ENCODE results near the gene CST9.

DNA sequence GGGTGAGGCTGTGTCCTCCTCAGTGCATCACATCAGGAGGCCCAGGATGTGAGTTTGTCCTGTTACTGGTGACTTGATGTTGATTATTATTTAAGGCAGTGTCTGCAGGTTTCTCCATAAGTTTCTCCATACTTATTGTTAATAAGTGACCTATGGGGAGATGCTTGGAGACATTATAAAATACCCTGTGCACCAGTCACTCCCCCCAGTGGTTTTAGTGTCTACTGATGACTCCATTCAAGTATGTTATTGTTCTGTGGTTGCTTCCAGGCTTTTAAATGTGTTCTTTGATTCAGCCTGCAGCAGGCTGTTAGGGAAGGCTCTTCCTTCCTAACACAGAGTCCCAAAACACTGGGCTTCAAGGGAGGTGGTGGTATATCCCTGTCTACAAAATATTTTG is 46.7 kb upstream of the CST9 start:
- TF ChIP-seq, protein P1, sequence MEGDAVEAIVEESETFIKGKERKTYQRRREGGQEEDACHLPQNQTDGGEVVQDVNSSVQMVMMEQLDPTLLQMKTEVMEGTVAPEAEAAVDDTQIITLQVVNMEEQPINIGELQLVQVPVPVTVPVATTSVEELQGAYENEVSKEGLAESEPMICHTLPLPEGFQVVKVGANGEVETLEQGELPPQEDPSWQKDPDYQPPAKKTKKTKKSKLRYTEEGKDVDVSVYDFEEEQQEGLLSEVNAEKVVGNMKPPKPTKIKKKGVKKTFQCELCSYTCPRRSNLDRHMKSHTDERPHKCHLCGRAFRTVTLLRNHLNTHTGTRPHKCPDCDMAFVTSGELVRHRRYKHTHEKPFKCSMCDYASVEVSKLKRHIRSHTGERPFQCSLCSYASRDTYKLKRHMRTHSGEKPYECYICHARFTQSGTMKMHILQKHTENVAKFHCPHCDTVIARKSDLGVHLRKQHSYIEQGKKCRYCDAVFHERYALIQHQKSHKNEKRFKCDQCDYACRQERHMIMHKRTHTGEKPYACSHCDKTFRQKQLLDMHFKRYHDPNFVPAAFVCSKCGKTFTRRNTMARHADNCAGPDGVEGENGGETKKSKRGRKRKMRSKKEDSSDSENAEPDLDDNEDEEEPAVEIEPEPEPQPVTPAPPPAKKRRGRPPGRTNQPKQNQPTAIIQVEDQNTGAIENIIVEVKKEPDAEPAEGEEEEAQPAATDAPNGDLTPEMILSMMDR (IDR thresholded peaks at IDR 0.05): no peak
- TF ChIP-seq EP300 (IDR thresholded peaks at IDR 0.05): no peak
